SK-N-SH (cell line): Measurements from ENCODE around the gene NALF2. TPM values are rescaled to one million over a fixed set of nuclear protein-coding genes. Genes with fewer than 3 reads are reported as not detected.

ENCODE experiments used
- CTCF ChIA-PET: fragments of 300-600, 350-600 bp; formaldehyde crosslinking; extraction: SDS; loops from one replicate; lab custom pipeline; 2021; lab: Yijun Ruan, JAX
- POLR2A ChIA-PET: fragments of 350-600 bp; sonication (Branson Sonifier 250); formaldehyde crosslinking; extraction: SDS; loops from one replicate; lab custom pipeline; 2020; ENCODE audit warnings: antibody characterized with exemption, inconsistent platforms; lab: Yijun Ruan, JAX
- DNase-seq: peaks from one replicate; pipeline ENCODE4 v3.0.0; 2012
- H2AFZ ChIP-seq: fragments of 200-600 bp; sonication (generic); 2 replicates; pipeline ENCODE4 v1.8.1; 2016; ENCODE audit warnings: antibody characterized with exemption, mild to moderate bottlenecking, low read depth
- H3F3A ChIP-seq: fragments of 200-600 bp; sonication (generic); replicated peaks from 2 replicates; pipeline ENCODE3; 2016; ENCODE audit warnings: antibody characterized with exemption, mild to moderate bottlenecking; ENCODE audit not compliant: insufficient read depth
- H3K27ac ChIP-seq, 2 experiments: fragments of 200-500 bp in 1 of 2; fragments of 200-600 bp in 1 of 2; sonication (Bioruptor generic) in 1 of 2; sonication (generic), shearing (Covaris generic) in 1 of 2; 2 replicates each; pipeline versions ENCODE4 v1.5.1 to v1.6.1; 2014 to 2016; ENCODE audit warnings: low read depth in 2 of 2, inconsistent platforms in 1 of 2, low read length in 1 of 2, mild to moderate bottlenecking in 1 of 2, mixed read lengths in 1 of 2
- H3K27me3 ChIP-seq: fragments of 200-600 bp; sonication (generic), shearing (Covaris generic); 2 replicates; pipeline ENCODE4 v1.6.1; 2016; ENCODE audit warnings: mixed run types; ENCODE audit not compliant: insufficient read depth
- H3K36me3 ChIP-seq, 2 experiments: fragments of 200-500 bp in 1 of 2; fragments of 200-600 bp in 1 of 2; sonication (Bioruptor generic) in 1 of 2; sonication (generic) in 1 of 2; replicated peaks in 1 of 2; 2 replicates each; pipeline versions ENCODE3 to v1.5.1; 2014 to 2016; ENCODE audit warnings: low read length in 1 of 2, mild to moderate bottlenecking in 1 of 2; ENCODE audit not compliant: insufficient read depth in 2 of 2, control insufficient read depth in 1 of 2
- H3K4me1 ChIP-seq, 2 experiments: fragments of 200-500 bp in 1 of 2; fragments of 200-600 bp in 1 of 2; sonication (Bioruptor generic) in 1 of 2; sonication (generic), shearing (Covaris generic) in 1 of 2; 2 replicates each; pipeline versions ENCODE4 v1.5.1 to v1.6.1; 2014 to 2016; ENCODE audit warnings: low read depth in 1 of 2, low read length in 1 of 2, mixed run types in 1 of 2; ENCODE audit not compliant: insufficient read depth in 2 of 2, control insufficient read depth in 1 of 2
- H3K4me2 ChIP-seq: fragments of 200-600 bp; sonication (generic), shearing (Covaris generic); 2 replicates; pipeline ENCODE4 v1.6.1; 2017; ENCODE audit warnings: mixed run types
- H3K4me3 ChIP-seq, 2 experiments: fragments of 200-500 bp in 1 of 2; fragments of 200-600 bp in 1 of 2; sonication (Bioruptor generic) in 1 of 2; sonication (generic), shearing (Covaris generic) in 1 of 2; 2 replicates each; pipeline versions ENCODE4 v1.5.1 to v1.8.1; 2014 to 2016; ENCODE audit warnings: low read depth in 2 of 2, inconsistent platforms in 1 of 2, low read length in 1 of 2, mild to moderate bottlenecking in 1 of 2, mixed read lengths in 1 of 2, moderate library complexity in 1 of 2
- H3K79me2 ChIP-seq: fragments of 200-600 bp; sonication (generic); 2 replicates; pipeline ENCODE4 v1.8.1; 2017; ENCODE audit warnings: mild to moderate bottlenecking; ENCODE audit not compliant: insufficient read depth
- H3K9ac ChIP-seq: fragments of 200-600 bp; sonication (generic); 2 replicates; pipeline ENCODE4 v1.6.1; 2017; ENCODE audit warnings: mixed run types
- H3K9me2 ChIP-seq: fragments of 200-600 bp; sonication (generic); 2 replicates; pipeline ENCODE4 v1.6.1; 2017; ENCODE audit warnings: mixed run types
- H3K9me3 ChIP-seq: fragments of 200-600 bp; sonication (generic); 2 replicates; pipeline ENCODE4 v1.6.1; 2017; ENCODE audit warnings: mixed run types, mild to moderate bottlenecking, moderate library complexity
- H4K20me1 ChIP-seq: fragments of 200-600 bp; sonication (generic); 2 replicates; pipeline ENCODE4 v1.6.1; 2017; ENCODE audit warnings: mild to moderate bottlenecking, mixed run types; ENCODE audit not compliant: insufficient read depth
- CHD2 ChIP-seq: fragments of 150-350 bp; IDR thresholded peaks from 2 replicates; pipeline ENCODE4 v1.6.1; 2018; ENCODE audit warnings: low read length; ENCODE audit not compliant: partially characterized antibody
- EZH2phosphoT487 ChIP-seq: fragments of 200-600 bp; sonication (generic); IDR thresholded peaks from 2 replicates; pipeline ENCODE4 v1.6.1; 2017; ENCODE audit warnings: low read depth, mixed run types, mild to moderate bottlenecking, antibody characterized with exemption, moderate library complexity, borderline replicate concordance
- FOXJ3 ChIP-seq: sonication (generic); formaldehyde crosslinking; IDR thresholded peaks from 2 replicates; pipeline ENCODE4 v1.5.1; 2020; ENCODE audit warnings: mild to moderate bottlenecking, missing genetic modification reagents
- FOXM1 ChIP-seq: IDR thresholded peaks from 2 replicates; pipeline ENCODE4 v1.4.0; 2012; ENCODE audit warnings: low read depth, mild to moderate bottlenecking
- GABPA ChIP-seq: IDR thresholded peaks from 2 replicates; pipeline ENCODE4 v1.4.0; 2012; ENCODE audit warnings: low read depth, mild to moderate bottlenecking
- GATA2 ChIP-seq: sonication (generic); formaldehyde crosslinking; IDR thresholded peaks from 2 replicates; pipeline ENCODE4 v1.5.0; 2020; ENCODE audit warnings: mild to moderate bottlenecking, missing genetic modification reagents
- MAX ChIP-seq: IDR thresholded peaks from 2 replicates; pipeline ENCODE4 v1.4.0; 2012; ENCODE audit warnings: low read depth
- MEF2A ChIP-seq: IDR thresholded peaks from 2 replicates; pipeline ENCODE4 v1.4.0; 2012; ENCODE audit warnings: low read depth, borderline replicate concordance
- MXI1 ChIP-seq: IDR thresholded peaks from 2 replicates; pipeline ENCODE4 v1.6.1; 2012; ENCODE audit warnings: mild to moderate bottlenecking, low read depth, low read length, improper control_type of control experiment
- NRF1 ChIP-seq: IDR thresholded peaks from 2 replicates; pipeline ENCODE4 v1.6.1; 2012; ENCODE audit warnings: low read depth, mild to moderate bottlenecking, low read length
- POLR2AphosphoS5 ChIP-seq: IDR thresholded peaks from 2 replicates; pipeline ENCODE4 v1.6.1; 2012; ENCODE audit warnings: low read depth, low read length
- RAD21 ChIP-seq: IDR thresholded peaks from 2 replicates; pipeline ENCODE4 v1.6.1; 2012; ENCODE audit warnings: mild to moderate bottlenecking, low read length
- RFX5 ChIP-seq: IDR thresholded peaks from 2 replicates; pipeline ENCODE4 v1.6.1; 2012; ENCODE audit warnings: mild to moderate bottlenecking, improper control_type of control experiment, low read length
- RXRA ChIP-seq: IDR thresholded peaks from 2 replicates; pipeline ENCODE4 v1.4.0; 2012; ENCODE audit warnings: low read depth, mild to moderate bottlenecking, borderline replicate concordance
- SIN3A ChIP-seq: IDR thresholded peaks from 2 replicates; pipeline ENCODE4 v1.6.1; 2012; ENCODE audit warnings: low read depth, mild to moderate bottlenecking, low read length, moderate library complexity, borderline replicate concordance
- TAF1 ChIP-seq: IDR thresholded peaks from 2 replicates; pipeline ENCODE4 v1.6.1; 2012; ENCODE audit warnings: low read depth, mild to moderate bottlenecking, low read length, moderate library complexity, borderline replicate concordance
- TCF12 ChIP-seq: IDR thresholded peaks from 2 replicates; pipeline ENCODE4 v1.4.0; 2012
- TEAD4 ChIP-seq: IDR thresholded peaks from 2 replicates; pipeline ENCODE4 v1.4.0; 2012; ENCODE audit warnings: mild to moderate bottlenecking, borderline replicate concordance; ENCODE audit not compliant: insufficient read depth
- USF1 ChIP-seq: IDR thresholded peaks from 2 replicates; pipeline ENCODE4 v1.4.0; 2012; ENCODE audit warnings: low read depth, borderline replicate concordance
- ZBTB33 ChIP-seq: IDR thresholded peaks from 2 replicates; pipeline ENCODE4 v1.4.0; 2012; ENCODE audit warnings: low read depth, borderline replicate concordance
- WGBS: methylation state at CpG from one replicate; pipeline ENCODE4 v1.1.6; 2017; ENCODE audit warnings: low lambda C conversion rate; 5-methylcytosine and 5-hydroxymethylcytosine counted together
- polyA plus RNA-seq, 3 experiments: library from polyadenylated mRNA; depleted of rRNA; stranded (reverse); fragments of >200 nt; gene quantifications; 2 replicates each; pipeline ENCODE4 v1.2.3, GENCODE V29; 2012

Gene NALF2
- polyA plus RNA-seq, 1 of the 3 experiments (the other 2 are of a cell fraction): 0.02 TPM

GRCh38 chrX:69522052-69522451 is 17.9 kb downstream of the NALF2 start:
- ChIA-PET POLR2A (no interaction called here), CTCF (no interaction called here)
- H3K4me2 ChIP-seq: no peak overlapping the region
- no peaks in the 10 kb centered on the region for H3F3A ChIP-seq
- H3K79me2 ChIP-seq: no peaks in the 10 kb centered on the region
- no peaks in the 10 kb centered on the region for H3K27me3 ChIP-seq
- no peak for DNase-seq
- H3K4me1 ChIP-seq: no peaks in the 10 kb centered on the region
- H2AFZ ChIP-seq: no peak overlapping the region
- no peak for TF ChIP-seq FOXJ3 (CRISPR knock-in tag)
- TF ChIP-seq GATA2 (CRISPR knock-in tag): no peak
- no peak for TF ChIP-seq NRF1
- no peak for TF ChIP-seq USF1
- TF ChIP-seq POLR2AphosphoS5: no peak
- no peak for TF ChIP-seq ZBTB33
- no peak for TF ChIP-seq TAF1
- no peak for TF ChIP-seq RFX5
- H3K36me3 ChIP-seq: no peaks in the 10 kb centered on the region
- H3K9ac ChIP-seq: no peak overlapping the region
- H3K27ac ChIP-seq: no peak overlapping the region
- H4K20me1 ChIP-seq: no peaks in the 10 kb centered on the region
- no peaks in the 10 kb centered on the region for H3K9me2 ChIP-seq
- H3K9me3 ChIP-seq: no peaks in the 10 kb centered on the region
- H3K4me3 ChIP-seq: no peak overlapping the region

GRCh38 chrX:69523314-69523713 is 19.2 kb downstream of the NALF2 start:
- Histone ChIP-seq H3K27ac (no peak overlapping the region), H3K9ac (no peak overlapping the region), H3K9me3 (no peaks in the 10 kb centered on the region), H3K79me2 (no peaks in the 10 kb centered on the region), H3K36me3 (no peaks in the 10 kb centered on the region), H2AFZ (no peak overlapping the region), H3K4me2 (no peak overlapping the region), H3K27me3 (no peaks in the 10 kb centered on the region), H3K9me2 (no peaks in the 10 kb centered on the region), H4K20me1 (no peaks in the 10 kb centered on the region), H3K4me1 (no peaks in the 10 kb centered on the region), H3K4me3 (no peak overlapping the region), H3F3A (no peaks in the 10 kb centered on the region)
- TF ChIP-seq SIN3A: no peak
- TF ChIP-seq EZH2phosphoT487: no peak
- no peak for TF ChIP-seq MXI1
- no peak for TF ChIP-seq TEAD4
- TF ChIP-seq MEF2A: no peak
- TF ChIP-seq RAD21: no peak
- no peak for TF ChIP-seq CHD2
- TF ChIP-seq RFX5: no peak
- no peak for TF ChIP-seq GABPA
- TF ChIP-seq USF1: no peak
- no peak for TF ChIP-seq RXRA
- TF ChIP-seq TCF12: no peak
- no peak for TF ChIP-seq FOXM1
- no peak for TF ChIP-seq MAX
- no peak for TF ChIP-seq POLR2AphosphoS5
- no peak for TF ChIP-seq FOXJ3 (CRISPR knock-in tag)
- ChIA-PET CTCF (no interaction called here), POLR2A (no interaction called here)
- no CpG with 5 or more reads among the region's 4 CpGs for WGBS
- DNase-seq: no peak
